Measurements from ENCODE around the gene ADIPOR1. TPM values are rescaled to one million over a fixed set of nuclear protein-coding genes. Genes with fewer than 3 reads are reported as not detected.
"Not testable (repeated sequence)": the region's sequence is repeated elsewhere in the genome, so short reads cannot be mapped to it uniquely, and the experiment has no call there.

ADIPOR1 gene
- total RNA-seq, 1 donor from 2014 or later = 84.0 TPM

DNA sequence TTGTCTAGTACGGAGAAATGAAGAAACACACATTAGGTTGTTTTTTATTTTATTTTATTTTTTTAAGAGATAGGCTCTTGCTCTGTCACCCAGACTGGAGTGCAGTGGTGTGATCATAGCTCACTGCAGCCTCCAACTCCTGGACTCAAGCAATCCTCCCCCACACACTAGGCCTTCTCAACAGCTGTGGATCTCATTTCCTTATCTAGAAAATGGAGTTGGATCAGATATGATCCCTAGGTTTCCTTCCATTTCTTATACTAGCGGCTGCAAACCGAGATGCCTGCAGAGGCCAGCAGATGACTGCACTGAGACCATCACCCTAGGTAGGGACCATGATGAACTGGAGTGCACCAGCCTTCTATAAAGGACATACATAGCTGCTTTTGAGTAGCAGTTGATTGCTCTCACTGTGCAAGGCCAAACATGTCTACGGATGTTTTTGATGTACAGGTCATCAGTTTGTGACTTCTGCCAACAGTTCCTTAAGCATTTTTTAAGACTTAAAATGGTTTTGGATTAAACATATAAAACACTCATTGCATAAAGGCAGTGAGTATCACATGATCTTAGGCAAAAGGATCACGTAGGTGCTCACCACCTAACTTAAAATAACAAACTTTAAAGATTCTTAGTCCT is 19.7 kb downstream of the ADIPOR1 start:
- peaks cover 6 to 25% of the 10 kb centered on the region in 2 donors for H3K36me3 ChIP-seq
- no peaks in the 10 kb centered on the region for H3K4me1 ChIP-seq
- no peak overlapping the region for H3K4me3 ChIP-seq
- H3K27me3 ChIP-seq = no peaks in the 10 kb centered on the region
- DNase-seq (ENCODE audit: extremely low spot score in 2 of 2) = no peak
- TF ChIP-seq POLR2A (IDR thresholded peaks at IDR 0.05) (no peak), POLR2AphosphoS5 (IDR thresholded peaks at IDR 0.05; ENCODE audit: insufficient read depth in 1 of 2, low read depth in 1 of 2) (no peak)
- TF ChIP-seq, protein P1, sequence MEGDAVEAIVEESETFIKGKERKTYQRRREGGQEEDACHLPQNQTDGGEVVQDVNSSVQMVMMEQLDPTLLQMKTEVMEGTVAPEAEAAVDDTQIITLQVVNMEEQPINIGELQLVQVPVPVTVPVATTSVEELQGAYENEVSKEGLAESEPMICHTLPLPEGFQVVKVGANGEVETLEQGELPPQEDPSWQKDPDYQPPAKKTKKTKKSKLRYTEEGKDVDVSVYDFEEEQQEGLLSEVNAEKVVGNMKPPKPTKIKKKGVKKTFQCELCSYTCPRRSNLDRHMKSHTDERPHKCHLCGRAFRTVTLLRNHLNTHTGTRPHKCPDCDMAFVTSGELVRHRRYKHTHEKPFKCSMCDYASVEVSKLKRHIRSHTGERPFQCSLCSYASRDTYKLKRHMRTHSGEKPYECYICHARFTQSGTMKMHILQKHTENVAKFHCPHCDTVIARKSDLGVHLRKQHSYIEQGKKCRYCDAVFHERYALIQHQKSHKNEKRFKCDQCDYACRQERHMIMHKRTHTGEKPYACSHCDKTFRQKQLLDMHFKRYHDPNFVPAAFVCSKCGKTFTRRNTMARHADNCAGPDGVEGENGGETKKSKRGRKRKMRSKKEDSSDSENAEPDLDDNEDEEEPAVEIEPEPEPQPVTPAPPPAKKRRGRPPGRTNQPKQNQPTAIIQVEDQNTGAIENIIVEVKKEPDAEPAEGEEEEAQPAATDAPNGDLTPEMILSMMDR (IDR thresholded peaks at IDR 0.05) = no peak
- no peaks in the 10 kb centered on the region for H3K9me3 ChIP-seq
- no peak overlapping the region for H3K27ac ChIP-seq
- intact Hi-C loops (cut with DNase I) = no loop called here

DNA sequence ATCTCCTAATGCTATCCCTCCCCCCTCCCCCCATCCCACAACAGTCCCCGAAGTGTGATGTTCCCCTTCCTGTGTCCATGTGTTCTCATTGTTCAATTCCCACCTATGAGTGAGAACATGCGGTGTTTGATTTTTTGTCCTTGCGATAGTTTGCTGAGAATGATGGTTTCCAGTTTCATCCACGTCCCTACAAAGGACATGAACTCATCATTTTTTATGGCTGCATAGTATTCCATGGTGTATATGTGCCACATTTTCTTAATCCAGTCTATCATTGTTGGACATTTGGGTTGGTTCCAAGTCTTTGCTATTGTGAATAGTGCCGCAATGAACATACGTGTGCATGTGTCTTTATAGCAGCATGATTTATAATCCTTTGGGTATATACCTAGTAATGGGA is 21.7 kb downstream of the ADIPOR1 start:
- DNase-seq (ENCODE audit: extremely low spot score in 2 of 2); H3K36me3 ChIP-seq; H3K27me3 ChIP-seq; H3K4me3 ChIP-seq; H3K9me3 ChIP-seq; intact Hi-C loops (cut with DNase I); H3K27ac ChIP-seq; H3K4me1 ChIP-seq: not testable (repeated sequence)

DNA sequence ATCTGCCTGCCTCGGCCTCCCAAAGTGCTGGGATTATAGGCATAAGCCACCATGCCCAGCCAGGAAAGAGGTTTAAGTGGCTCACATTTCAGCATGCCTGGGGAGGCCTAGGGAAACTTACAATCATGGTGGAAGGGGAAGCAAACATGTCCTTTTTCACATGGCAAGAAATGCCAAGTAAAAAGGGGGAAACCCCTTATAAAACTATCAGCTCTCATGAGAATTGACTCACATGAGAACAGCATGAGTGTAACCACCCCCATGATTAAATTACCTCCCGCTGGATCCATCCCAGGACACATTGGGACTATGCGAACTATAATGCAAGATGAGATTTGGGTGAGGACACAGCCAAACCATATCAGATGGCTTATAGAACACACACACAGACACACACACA is 22.3 kb downstream of the ADIPOR1 start:
- no peak for DNase-seq (ENCODE audit: extremely low spot score in 2 of 2)
- no peaks in the 10 kb centered on the region for H3K9me3 ChIP-seq
- no peak overlapping the region for H3K27ac ChIP-seq
- intact Hi-C loops (cut with DNase I) = no loop called here
- no peak overlapping the region for H3K4me3 ChIP-seq
- no peaks in the 10 kb centered on the region for H3K4me1 ChIP-seq
- no peaks in the 10 kb centered on the region for H3K36me3 ChIP-seq
- H3K27me3 ChIP-seq = no peaks in the 10 kb centered on the region
- TF ChIP-seq, protein P1 (IDR thresholded peaks at IDR 0.05) = no peak
- TF ChIP-seq POLR2A (IDR thresholded peaks at IDR 0.05) (no peak), POLR2AphosphoS5 (IDR thresholded peaks at IDR 0.05; ENCODE audit: insufficient read depth in 1 of 2, low read depth in 1 of 2) (no peak)

GRCh38 chr1:202934755-202935154 is 23.4 kb downstream of the ADIPOR1 start:
- intact Hi-C loops (cut with DNase I) = no loop called here
- Histone ChIP-seq H3K36me3 (no peaks in the 10 kb centered on the region), H3K27me3 (no peaks in the 10 kb centered on the region), H3K4me3 (no peak overlapping the region), H3K9me3 (no peaks in the 10 kb centered on the region), H3K27ac (no peak overlapping the region), H3K4me1 (no peaks in the 10 kb centered on the region)
- TF ChIP-seq POLR2A (IDR thresholded peaks at IDR 0.05) (no peak), POLR2AphosphoS5 (IDR thresholded peaks at IDR 0.05; ENCODE audit: insufficient read depth in 1 of 2, low read depth in 1 of 2) (no peak)
- TF ChIP-seq, protein P1 (IDR thresholded peaks at IDR 0.05) = no peak
- DNase-seq (ENCODE audit: extremely low spot score in 2 of 2) = no peak

DNA sequence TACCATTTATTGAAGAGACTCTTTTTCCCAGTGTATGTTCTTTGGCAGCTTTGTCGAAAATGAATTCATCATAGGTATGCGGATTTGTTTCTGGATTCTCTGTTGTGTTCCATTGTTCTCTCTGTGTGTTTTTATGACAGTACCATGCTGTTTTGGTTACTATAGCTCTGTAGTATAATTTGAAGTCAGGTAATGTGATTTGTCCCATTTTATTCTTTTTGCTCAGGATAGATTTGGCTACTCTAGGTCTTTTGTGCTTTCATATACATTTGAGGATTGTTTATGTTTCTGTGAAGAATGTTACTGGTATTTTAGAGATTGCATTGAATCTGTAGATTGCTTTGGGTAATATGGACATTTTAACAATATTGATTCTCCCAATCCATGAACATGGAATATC is 25.6 kb downstream of the ADIPOR1 start:
- H3K27me3 ChIP-seq = no peaks in the 10 kb centered on the region
- H3K4me1 ChIP-seq = no peaks in the 10 kb centered on the region
- no peaks in the 10 kb centered on the region for H3K9me3 ChIP-seq
- H3K27ac ChIP-seq = no peak overlapping the region
- TF ChIP-seq, protein P1 (IDR thresholded peaks at IDR 0.05) = no peak
- TF ChIP-seq POLR2A (IDR thresholded peaks at IDR 0.05) = no peak
- no peak for TF ChIP-seq POLR2AphosphoS5 (IDR thresholded peaks at IDR 0.05; ENCODE audit: insufficient read depth in 1 of 2, low read depth in 1 of 2)
- DNase-seq (ENCODE audit: extremely low spot score in 2 of 2) = no peak
- intact Hi-C loops (cut with DNase I) = no loop called here
- no peak overlapping the region for H3K4me3 ChIP-seq
- no peaks in the 10 kb centered on the region for H3K36me3 ChIP-seq
